DOHH2 (cell line): ENCODE data around the gene TCEANC.

Experiments
- CTCF ChIP-seq: fragments of 200-600 bp; sonication (generic); IDR thresholded peaks from one replicate; pipeline ENCODE4 v1.5.1; 2014; ENCODE audit warnings: antibody characterized with exemption, mild to moderate bottlenecking, low read depth, low read length; ENCODE audit not compliant: poor library complexity, severe bottlenecking
- EZH2phosphoT487 ChIP-seq: fragments of 200-600 bp; sonication (generic); IDR thresholded peaks from 2 replicates; pipeline ENCODE4 v1.6.1; 2017; ENCODE audit warnings: borderline replicate concordance, mild to moderate bottlenecking, antibody characterized with exemption, low read length, moderate library complexity, mixed read lengths

DNA sequence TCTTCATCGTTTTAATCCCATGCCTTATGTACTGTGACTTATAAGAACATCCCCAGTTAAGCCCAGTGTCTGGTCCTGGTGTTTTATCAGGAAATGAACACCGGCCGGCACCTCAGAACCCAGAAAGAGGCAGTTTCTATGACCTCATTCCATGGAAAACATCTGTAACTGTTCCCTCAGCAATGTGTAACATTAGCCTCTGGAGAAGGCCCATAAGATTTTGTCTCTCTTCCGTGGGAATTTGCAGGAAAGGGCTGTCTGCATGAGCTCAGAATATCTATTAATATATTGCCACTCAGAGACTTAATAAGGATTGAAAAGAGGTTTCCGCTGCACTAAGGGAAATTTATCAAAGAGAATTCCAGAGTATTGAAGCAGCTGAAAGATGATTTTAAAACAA is 3.1 kb upstream of the TCEANC start:
- no peak for TF ChIP-seq CTCF
- TF ChIP-seq EZH2phosphoT487: no peak
